GM23338 (cell line): ENCODE data around the gene PCIF1. TPM values are rescaled to one million over a fixed set of nuclear protein-coding genes. Genes with fewer than 3 reads are reported as not detected.

Experiments used
- ATAC-seq: fragments of 200-7000 bp; cut with Tn5 transposase; 3 replicates; pipeline ENCODE4 v1.9.1; 2020
- DNase-seq: peaks from one replicate; pipeline ENCODE4 v3.0.0-alpha.2; 2015; ENCODE audit warnings: low spot score
- H2AFZ ChIP-seq: fragments of 200-600 bp; sonication (generic); 2 replicates; pipeline ENCODE4 v1.8.0; 2016; ENCODE audit warnings: antibody characterized with exemption, mild to moderate bottlenecking, moderate library complexity
- H3F3A ChIP-seq: fragments of 200-600 bp; sonication (generic); replicated peaks from 2 replicates; pipeline ENCODE4 v1.8.0; 2017; ENCODE audit warnings: antibody characterized with exemption, mixed run types, low read depth
- H3K27ac ChIP-seq: fragments of 200-600 bp; sonication (generic); 2 replicates; pipeline ENCODE4 v1.6.1; 2016; ENCODE audit warnings: low read depth
- H3K27me3 ChIP-seq: fragments of 200-600 bp; sonication (generic); 2 replicates; pipeline ENCODE4 v1.8.0; 2016; ENCODE audit warnings: mild to moderate bottlenecking, mixed run types, moderate library complexity; ENCODE audit not compliant: insufficient read depth
- H3K36me3 ChIP-seq: fragments of 200-600 bp; sonication (generic); 2 replicates; pipeline ENCODE4 v1.8.0; 2016; ENCODE audit warnings: mild to moderate bottlenecking; ENCODE audit not compliant: insufficient read depth
- H3K4me1 ChIP-seq: fragments of 200-600 bp; sonication (generic); 2 replicates; pipeline ENCODE4 v1.8.0; 2016; ENCODE audit warnings: mild to moderate bottlenecking, moderate library complexity; ENCODE audit not compliant: insufficient read depth
- H3K4me2 ChIP-seq: fragments of 200-600 bp; sonication (generic); 2 replicates; pipeline ENCODE4 v1.7.1; 2017; ENCODE audit warnings: mixed run types
- H3K4me3 ChIP-seq: fragments of 200-600 bp; sonication (generic); 2 replicates; pipeline ENCODE4 v1.6.1; 2016; ENCODE audit warnings: mixed run types
- H3K79me2 ChIP-seq: fragments of 200-600 bp; sonication (generic); replicated peaks from 2 replicates; pipeline ENCODE4 v1.8.0; 2017; ENCODE audit warnings: mild to moderate bottlenecking; ENCODE audit not compliant: insufficient read depth
- H3K9me2 ChIP-seq: fragments of 200-600 bp; sonication (generic); 2 replicates; pipeline ENCODE4 v1.8.0; 2017; ENCODE audit not compliant: insufficient read depth
- H4K20me1 ChIP-seq: fragments of 200-600 bp; sonication (generic); replicated peaks from 2 replicates; pipeline ENCODE4 v1.8.0; 2017; ENCODE audit warnings: mild to moderate bottlenecking; ENCODE audit not compliant: insufficient read depth
- H3K27ac Mint-ChIP-seq: 2 replicates; pipeline ENCODE4 v1.8.0; 2020; ENCODE audit warnings: inconsistent platforms, mild to moderate bottlenecking, moderate library complexity, mixed read lengths
- H3K27me3 Mint-ChIP-seq: 3 replicates; pipeline ENCODE4 v1.8.0; 2022; ENCODE audit warnings: low read depth, mild to moderate bottlenecking, moderate library complexity, mixed read lengths, inconsistent platforms; ENCODE audit not compliant: insufficient read depth, poor library complexity
- H3K36me3 Mint-ChIP-seq: 3 replicates; pipeline ENCODE4 v1.8.0; 2021; ENCODE audit warnings: low read depth, mild to moderate bottlenecking, inconsistent platforms, moderate library complexity, mixed read lengths
- H3K4me1 Mint-ChIP-seq: 3 replicates; pipeline ENCODE4 v1.8.0; 2020; ENCODE audit warnings: mild to moderate bottlenecking, inconsistent platforms, mixed read lengths
- H3K4me3 Mint-ChIP-seq: 3 replicates; pipeline ENCODE4 v1.8.0; 2021; ENCODE audit warnings: moderate library complexity, mild to moderate bottlenecking, inconsistent platforms, mixed read lengths
- H3K9me3 Mint-ChIP-seq: 3 replicates; pipeline ENCODE4 v1.8.0; 2020; ENCODE audit warnings: moderate library complexity, mild to moderate bottlenecking, inconsistent platforms, mixed read lengths
- EZH2 ChIP-seq: fragments of 200-600 bp; sonication (generic); IDR thresholded peaks from one replicate; pipeline ENCODE4 v1.8.0; 2017; ENCODE audit warnings: antibody characterized with exemption, mild to moderate bottlenecking, low read depth; ENCODE audit not compliant: unreplicated experiment
- EZH2phosphoT487 ChIP-seq: fragments of 200-600 bp; sonication (generic); IDR thresholded peaks from one replicate; pipeline ENCODE4 v1.8.1; 2018; ENCODE audit warnings: antibody characterized with exemption; ENCODE audit not compliant: unreplicated experiment
- JUNB ChIP-seq: IDR thresholded peaks from one replicate; pipeline ENCODE4 v1.6.1; 2016; ENCODE audit warnings: antibody characterized with exemption; ENCODE audit not compliant: unreplicated experiment
- NANOG ChIP-seq: IDR thresholded peaks from 2 replicates; pipeline ENCODE4 v1.6.1; 2016; ENCODE audit warnings: antibody characterized with exemption, borderline replicate concordance
- POLR2AphosphoS5 ChIP-seq: IDR thresholded peaks from 2 replicates; pipeline ENCODE4 v1.6.1; 2016; ENCODE audit warnings: antibody characterized with exemption, low read depth
- ZNF114 ChIP-seq: fragments of 250-450 bp; sonication (Bioruptor Pico); IDR thresholded peaks from 2 replicates; pipeline ENCODE4 v1.5.0; 2020; ENCODE audit warnings: mild to moderate bottlenecking, moderate library complexity
- ZNF331 ChIP-seq: fragments of 250-450 bp; sonication (Bioruptor Pico); IDR thresholded peaks from 2 replicates; pipeline ENCODE4 v1.5.0; 2020; ENCODE audit warnings: low read depth, mild to moderate bottlenecking, moderate library complexity
- polyA plus RNA-seq: library from polyadenylated mRNA; unstranded; fragments of >200 nt; fragmentation: Nextera tagmentation; extraction: Ambion mirVana; gene quantifications from 2 replicates; pipeline ENCODE4 v1.2.1, GENCODE V29; 2016
- total RNA-seq: library from RNA; depleted of rRNA; stranded (reverse); fragments of >200 nt; shearing (Covaris generic); gene quantifications from 2 replicates; pipeline ENCODE4 v1.2.3, GENCODE V29; 2014
- TF ChIP-seq, protein P1 (sequence below): fragments of 250-450 bp; sonication (Bioruptor Pico); IDR thresholded peaks from 2 replicates; pipeline ENCODE4 v1.5.0; 2020; ENCODE audit warnings: mild to moderate bottlenecking, moderate library complexity
- TF ChIP-seq, protein P2 (sequence below): IDR thresholded peaks from one replicate; pipeline ENCODE4 v1.6.1; 2018; ENCODE audit warnings: antibody characterized with exemption; ENCODE audit not compliant: unreplicated experiment
- TF ChIP-seq, protein P3 (sequence below), 2 experiments: fragments of 200-600 bp in 1 of 2; sonication (generic) in 1 of 2; conservative IDR thresholded peaks; 2 replicates each; pipeline versions ENCODE4 v1.5.1 to v1.6.1; 2016 to 2017; ENCODE audit warnings: antibody characterized with exemption in 2 of 2, low read depth in 2 of 2, mild to moderate bottlenecking in 2 of 2, moderate library complexity in 1 of 2

PCIF1 gene
- total and polyA plus RNA-seq, 2 experiments from 2014 or later: 26.1 to 28.3 TPM

DNA sequence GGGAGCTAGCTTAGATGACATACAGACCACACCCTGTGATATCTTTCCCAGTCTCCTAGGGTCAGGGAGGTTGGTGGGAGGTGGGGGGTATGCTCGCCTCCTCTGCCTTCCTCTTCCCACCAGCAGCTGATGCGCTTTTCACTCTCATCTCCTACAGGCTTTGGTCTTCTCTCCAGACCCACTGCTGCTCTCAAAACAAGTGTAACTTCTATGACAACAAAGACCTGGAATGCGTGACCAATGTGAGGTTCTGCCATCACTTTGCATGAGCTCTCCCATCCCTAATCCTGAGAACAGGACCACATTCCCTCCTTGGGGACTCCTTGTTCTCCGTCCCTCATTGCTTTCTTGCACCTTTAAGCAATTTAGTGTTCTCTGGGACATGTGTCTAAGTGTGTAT, 40.7 kb upstream of the PCIF1 start (continued):
- TF ChIP-seq, protein P1, sequence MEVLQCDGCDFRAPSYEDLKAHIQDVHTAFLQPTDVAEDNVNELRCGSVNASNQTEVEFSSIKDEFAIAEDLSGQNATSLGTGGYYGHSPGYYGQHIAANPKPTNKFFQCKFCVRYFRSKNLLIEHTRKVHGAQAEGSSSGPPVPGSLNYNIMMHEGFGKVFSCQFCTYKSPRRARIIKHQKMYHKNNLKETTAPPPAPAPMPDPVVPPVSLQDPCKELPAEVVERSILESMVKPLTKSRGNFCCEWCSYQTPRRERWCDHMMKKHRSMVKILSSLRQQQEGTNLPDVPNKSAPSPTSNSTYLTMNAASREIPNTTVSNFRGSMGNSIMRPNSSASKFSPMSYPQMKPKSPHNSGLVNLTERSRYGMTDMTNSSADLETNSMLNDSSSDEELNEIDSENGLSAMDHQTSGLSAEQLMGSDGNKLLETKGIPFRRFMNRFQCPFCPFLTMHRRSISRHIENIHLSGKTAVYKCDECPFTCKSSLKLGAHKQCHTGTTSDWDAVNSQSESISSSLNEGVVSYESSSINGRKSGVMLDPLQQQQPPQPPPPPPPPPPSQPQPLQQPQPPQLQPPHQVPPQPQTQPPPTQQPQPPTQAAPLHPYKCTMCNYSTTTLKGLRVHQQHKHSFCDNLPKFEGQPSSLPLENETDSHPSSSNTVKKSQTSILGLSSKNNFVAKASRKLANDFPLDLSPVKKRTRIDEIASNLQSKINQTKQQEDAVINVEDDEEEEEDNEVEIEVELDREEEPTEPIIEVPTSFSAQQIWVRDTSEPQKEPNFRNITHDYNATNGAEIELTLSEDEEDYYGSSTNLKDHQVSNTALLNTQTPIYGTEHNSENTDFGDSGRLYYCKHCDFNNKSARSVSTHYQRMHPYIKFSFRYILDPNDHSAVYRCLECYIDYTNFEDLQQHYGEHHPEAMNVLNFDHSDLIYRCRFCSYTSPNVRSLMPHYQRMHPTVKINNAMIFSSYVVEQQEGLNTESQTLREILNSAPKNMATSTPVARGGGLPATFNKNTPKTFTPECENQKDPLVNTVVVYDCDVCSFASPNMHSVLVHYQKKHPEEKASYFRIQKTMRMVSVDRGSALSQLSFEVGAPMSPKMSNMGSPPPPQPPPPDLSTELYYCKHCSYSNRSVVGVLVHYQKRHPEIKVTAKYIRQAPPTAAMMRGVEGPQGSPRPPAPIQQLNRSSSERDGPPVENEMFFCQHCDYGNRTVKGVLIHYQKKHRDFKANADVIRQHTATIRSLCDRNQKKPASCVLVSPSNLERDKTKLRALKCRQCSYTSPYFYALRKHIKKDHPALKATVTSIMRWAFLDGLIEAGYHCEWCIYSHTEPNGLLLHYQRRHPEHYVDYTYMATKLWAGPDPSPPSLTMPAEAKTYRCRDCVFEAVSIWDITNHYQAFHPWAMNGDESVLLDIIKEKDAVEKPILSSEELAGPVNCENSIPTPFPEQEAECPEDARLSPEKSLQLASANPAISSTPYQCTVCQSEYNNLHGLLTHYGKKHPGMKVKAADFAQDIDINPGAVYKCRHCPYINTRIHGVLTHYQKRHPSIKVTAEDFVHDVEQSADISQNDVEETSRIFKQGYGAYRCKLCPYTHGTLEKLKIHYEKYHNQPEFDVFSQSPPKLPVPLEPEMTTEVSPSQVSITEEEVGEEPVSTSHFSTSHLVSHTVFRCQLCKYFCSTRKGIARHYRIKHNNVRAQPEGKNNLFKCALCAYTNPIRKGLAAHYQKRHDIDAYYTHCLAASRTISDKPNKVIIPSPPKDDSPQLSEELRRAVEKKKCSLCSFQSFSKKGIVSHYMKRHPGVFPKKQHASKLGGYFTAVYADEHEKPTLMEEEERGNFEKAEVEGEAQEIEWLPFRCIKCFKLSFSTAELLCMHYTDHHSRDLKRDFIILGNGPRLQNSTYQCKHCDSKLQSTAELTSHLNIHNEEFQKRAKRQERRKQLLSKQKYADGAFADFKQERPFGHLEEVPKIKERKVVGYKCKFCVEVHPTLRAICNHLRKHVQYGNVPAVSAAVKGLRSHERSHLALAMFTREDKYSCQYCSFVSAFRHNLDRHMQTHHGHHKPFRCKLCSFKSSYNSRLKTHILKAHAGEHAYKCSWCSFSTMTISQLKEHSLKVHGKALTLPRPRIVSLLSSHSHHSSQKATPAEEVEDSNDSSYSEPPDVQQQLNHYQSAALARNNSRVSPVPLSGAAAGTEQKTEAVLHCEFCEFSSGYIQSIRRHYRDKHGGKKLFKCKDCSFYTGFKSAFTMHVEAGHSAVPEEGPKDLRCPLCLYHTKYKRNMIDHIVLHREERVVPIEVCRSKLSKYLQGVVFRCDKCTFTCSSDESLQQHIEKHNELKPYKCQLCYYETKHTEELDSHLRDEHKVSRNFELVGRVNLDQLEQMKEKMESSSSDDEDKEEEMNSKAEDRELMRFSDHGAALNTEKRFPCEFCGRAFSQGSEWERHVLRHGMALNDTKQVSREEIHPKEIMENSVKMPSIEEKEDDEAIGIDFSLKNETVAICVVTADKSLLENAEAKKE (CRISPR knock-in tag): no peak
- TF ChIP-seq EZH2phosphoT487: no peak
- TF ChIP-seq EZH2: no peak

DNA sequence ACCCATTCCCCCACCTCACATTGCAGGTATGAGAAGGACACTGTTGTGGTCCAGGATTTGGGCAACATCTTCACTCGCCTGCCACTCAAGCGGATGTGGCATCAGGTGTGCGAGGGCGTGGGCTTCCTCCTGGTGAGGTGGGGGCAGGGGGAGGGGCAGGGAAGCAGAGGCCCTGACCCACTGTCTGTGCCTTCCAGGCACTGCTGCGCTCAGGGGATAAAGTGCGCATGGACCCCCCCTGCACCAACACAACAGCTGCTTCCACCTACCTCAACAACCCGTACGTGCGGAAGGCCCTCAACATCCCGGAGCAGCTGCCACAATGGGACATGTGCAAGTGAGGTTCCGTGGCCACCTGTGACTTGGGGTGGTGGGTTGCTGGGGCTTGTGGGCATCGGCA, 39.7 kb upstream of the PCIF1 start:
- Mint-ChIP-seq H3K4me1 (peaks cover 10% of the 10 kb centered on the region; the same call in 2 of the 3 replicates), H3K27ac (no peak overlapping the region), H3K36me3 (peaks cover 45% of the 10 kb centered on the region), H3K9me3 (peaks cover 3% of the 10 kb centered on the region; the same call in 1 of the 3 replicates), H3K27me3 (peaks cover 25% of the 10 kb centered on the region), H3K4me3 (no peak overlapping the region)
- no peaks in the 10 kb centered on the region; the same call in 1 of the 2 replicates for H4K20me1 ChIP-seq
- H3K4me2 ChIP-seq: no peak overlapping the region
- no peak for ATAC-seq
- no peak overlapping the region for H3K27ac ChIP-seq
- DNase-seq: no peak
- 0 out of 2 replicates have a peak, but pooled peaks cover under 1% of the 10 kb centered on the region for H3K79me2 ChIP-seq
- H3K36me3 ChIP-seq: no peaks in the 10 kb centered on the region
- no peaks in the 10 kb centered on the region for H3K27me3 ChIP-seq
- H3F3A ChIP-seq: 0 out of 2 replicates have a peak, but pooled peaks cover 6% of the 10 kb centered on the region
- H3K4me3 ChIP-seq: no peak overlapping the region
- H3K4me1 ChIP-seq: no peaks in the 10 kb centered on the region; the same call in 1 of the 2 replicates
- H3K9me2 ChIP-seq: no peaks in the 10 kb centered on the region
- no peak overlapping the region for H2AFZ ChIP-seq
- TF ChIP-seq ZNF331 (CRISPR knock-in tag) (no peak), EZH2phosphoT487 (no peak), NANOG (no peak), JUNB (no peak), ZNF114 (CRISPR knock-in tag) (no peak), POLR2AphosphoS5 (no peak)
- TF ChIP-seq, protein P2, sequence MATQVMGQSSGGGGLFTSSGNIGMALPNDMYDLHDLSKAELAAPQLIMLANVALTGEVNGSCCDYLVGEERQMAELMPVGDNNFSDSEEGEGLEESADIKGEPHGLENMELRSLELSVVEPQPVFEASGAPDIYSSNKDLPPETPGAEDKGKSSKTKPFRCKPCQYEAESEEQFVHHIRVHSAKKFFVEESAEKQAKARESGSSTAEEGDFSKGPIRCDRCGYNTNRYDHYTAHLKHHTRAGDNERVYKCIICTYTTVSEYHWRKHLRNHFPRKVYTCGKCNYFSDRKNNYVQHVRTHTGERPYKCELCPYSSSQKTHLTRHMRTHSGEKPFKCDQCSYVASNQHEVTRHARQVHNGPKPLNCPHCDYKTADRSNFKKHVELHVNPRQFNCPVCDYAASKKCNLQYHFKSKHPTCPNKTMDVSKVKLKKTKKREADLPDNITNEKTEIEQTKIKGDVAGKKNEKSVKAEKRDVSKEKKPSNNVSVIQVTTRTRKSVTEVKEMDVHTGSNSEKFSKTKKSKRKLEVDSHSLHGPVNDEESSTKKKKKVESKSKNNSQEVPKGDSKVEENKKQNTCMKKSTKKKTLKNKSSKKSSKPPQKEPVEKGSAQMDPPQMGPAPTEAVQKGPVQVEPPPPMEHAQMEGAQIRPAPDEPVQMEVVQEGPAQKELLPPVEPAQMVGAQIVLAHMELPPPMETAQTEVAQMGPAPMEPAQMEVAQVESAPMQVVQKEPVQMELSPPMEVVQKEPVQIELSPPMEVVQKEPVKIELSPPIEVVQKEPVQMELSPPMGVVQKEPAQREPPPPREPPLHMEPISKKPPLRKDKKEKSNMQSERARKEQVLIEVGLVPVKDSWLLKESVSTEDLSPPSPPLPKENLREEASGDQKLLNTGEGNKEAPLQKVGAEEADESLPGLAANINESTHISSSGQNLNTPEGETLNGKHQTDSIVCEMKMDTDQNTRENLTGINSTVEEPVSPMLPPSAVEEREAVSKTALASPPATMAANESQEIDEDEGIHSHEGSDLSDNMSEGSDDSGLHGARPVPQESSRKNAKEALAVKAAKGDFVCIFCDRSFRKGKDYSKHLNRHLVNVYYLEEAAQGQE: no peak
- TF ChIP-seq, protein P3, sequence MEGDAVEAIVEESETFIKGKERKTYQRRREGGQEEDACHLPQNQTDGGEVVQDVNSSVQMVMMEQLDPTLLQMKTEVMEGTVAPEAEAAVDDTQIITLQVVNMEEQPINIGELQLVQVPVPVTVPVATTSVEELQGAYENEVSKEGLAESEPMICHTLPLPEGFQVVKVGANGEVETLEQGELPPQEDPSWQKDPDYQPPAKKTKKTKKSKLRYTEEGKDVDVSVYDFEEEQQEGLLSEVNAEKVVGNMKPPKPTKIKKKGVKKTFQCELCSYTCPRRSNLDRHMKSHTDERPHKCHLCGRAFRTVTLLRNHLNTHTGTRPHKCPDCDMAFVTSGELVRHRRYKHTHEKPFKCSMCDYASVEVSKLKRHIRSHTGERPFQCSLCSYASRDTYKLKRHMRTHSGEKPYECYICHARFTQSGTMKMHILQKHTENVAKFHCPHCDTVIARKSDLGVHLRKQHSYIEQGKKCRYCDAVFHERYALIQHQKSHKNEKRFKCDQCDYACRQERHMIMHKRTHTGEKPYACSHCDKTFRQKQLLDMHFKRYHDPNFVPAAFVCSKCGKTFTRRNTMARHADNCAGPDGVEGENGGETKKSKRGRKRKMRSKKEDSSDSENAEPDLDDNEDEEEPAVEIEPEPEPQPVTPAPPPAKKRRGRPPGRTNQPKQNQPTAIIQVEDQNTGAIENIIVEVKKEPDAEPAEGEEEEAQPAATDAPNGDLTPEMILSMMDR (conservative IDR thresholded peaks at IDR 0.05; ENCODE audit: low read depth in 2 of 2): no peak
